Neural progenitor cell (in vitro differentiated cells): ENCODE measurements around the gene SLC28A1.

ENCODE experiments used
- EZH2 ChIP-seq: fragments of 200-600 bp; sonication (generic); IDR thresholded peaks from 2 replicates; pipeline ENCODE4 v1.6.1; 2017; ENCODE audit warnings: antibody characterized with exemption, mild to moderate bottlenecking, moderate library complexity
- TF ChIP-seq, protein P1 (sequence below): fragments of 200-600 bp; sonication (generic); IDR thresholded peaks from 2 replicates; pipeline ENCODE4 v1.5.1; 2017; ENCODE audit warnings: antibody characterized with exemption, mild to moderate bottlenecking

GRCh38 chr15:84871428-84871985 is 13.0 kb upstream of the SLC28A1 start:
- TF ChIP-seq, protein P1, sequence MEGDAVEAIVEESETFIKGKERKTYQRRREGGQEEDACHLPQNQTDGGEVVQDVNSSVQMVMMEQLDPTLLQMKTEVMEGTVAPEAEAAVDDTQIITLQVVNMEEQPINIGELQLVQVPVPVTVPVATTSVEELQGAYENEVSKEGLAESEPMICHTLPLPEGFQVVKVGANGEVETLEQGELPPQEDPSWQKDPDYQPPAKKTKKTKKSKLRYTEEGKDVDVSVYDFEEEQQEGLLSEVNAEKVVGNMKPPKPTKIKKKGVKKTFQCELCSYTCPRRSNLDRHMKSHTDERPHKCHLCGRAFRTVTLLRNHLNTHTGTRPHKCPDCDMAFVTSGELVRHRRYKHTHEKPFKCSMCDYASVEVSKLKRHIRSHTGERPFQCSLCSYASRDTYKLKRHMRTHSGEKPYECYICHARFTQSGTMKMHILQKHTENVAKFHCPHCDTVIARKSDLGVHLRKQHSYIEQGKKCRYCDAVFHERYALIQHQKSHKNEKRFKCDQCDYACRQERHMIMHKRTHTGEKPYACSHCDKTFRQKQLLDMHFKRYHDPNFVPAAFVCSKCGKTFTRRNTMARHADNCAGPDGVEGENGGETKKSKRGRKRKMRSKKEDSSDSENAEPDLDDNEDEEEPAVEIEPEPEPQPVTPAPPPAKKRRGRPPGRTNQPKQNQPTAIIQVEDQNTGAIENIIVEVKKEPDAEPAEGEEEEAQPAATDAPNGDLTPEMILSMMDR, result peak; percentile 28
- no peak for TF ChIP-seq EZH2
